GM19452 (cell line): Measurements from ENCODE around the gene TMBIM6.
"Not testable (repeated sequence)": the region's sequence is repeated elsewhere in the genome, so short reads cannot be mapped to it uniquely, and the experiment has no call there.

ENCODE experiments used
- ATAC-seq: cut with Tn5 transposase; IDR thresholded peaks from one replicate; pipeline ENCODE4 v1.9.1; 2021; ENCODE audit not compliant: unreplicated experiment

Gene TMBIM6

GRCh38 chr12:49776413-49776812 lies 35.1 kb downstream of the TMBIM6 start:
- ATAC-seq = no peak

- ATAC-seq = no peak
Measured at GRCh38 chr12:49776858-49777257, 35.5 kb downstream of the TMBIM6 start.

- no peak for ATAC-seq
Measured at GRCh38 chr12:49777341-49777740, 36.0 kb downstream of the TMBIM6 start.

GRCh38 chr12:49777800-49778748 lies 36.7 kb downstream of the TMBIM6 start:
- ATAC-seq = no peak

GRCh38 chr12:49779581-49779980 lies 38.2 kb downstream of the TMBIM6 start:
- no peak for ATAC-seq

GRCh38 chr12:49780914-49781313 lies 39.6 kb downstream of the TMBIM6 start:
- not testable (repeated sequence) for ATAC-seq

- ATAC-seq = no peak
Measured at GRCh38 chr12:49783917-49784676, 42.7 kb downstream of the TMBIM6 start.

- no peak for ATAC-seq
Measured at GRCh38 chr12:49784756-49785409, 43.5 kb downstream of the TMBIM6 start.

GRCh38 chr12:49787672-49788071 lies 46.3 kb downstream of the TMBIM6 start:
- ATAC-seq = no peak

- no peak for ATAC-seq
Measured at GRCh38 chr12:49789992-49790391, 48.6 kb downstream of the TMBIM6 start.

GRCh38 chr12:49790741-49791555 lies 49.6 kb downstream of the TMBIM6 start:
- ATAC-seq = no peak

GRCh38 chr12:49791700-49792099 lies 50.3 kb downstream of the TMBIM6 start:
- no peak for ATAC-seq

- ATAC-seq = no peak
Measured at GRCh38 chr12:49792181-49792970, 51.0 kb downstream of the TMBIM6 start.

- no peak for ATAC-seq
Measured at GRCh38 chr12:49792976-49793580, 51.7 kb downstream of the TMBIM6 start.

GRCh38 chr12:49793620-49794019 lies 52.3 kb downstream of the TMBIM6 start:
- ATAC-seq = no peak

GRCh38 chr12:49794021-49794420 lies 52.7 kb downstream of the TMBIM6 start:
- no peak for ATAC-seq

GRCh38 chr12:49794811-49795653 lies 53.7 kb downstream of the TMBIM6 start:
- ATAC-seq = no peak

GRCh38 chr12:49795654-49796105 lies 54.3 kb downstream of the TMBIM6 start:
- ATAC-seq = no peak
